OCI-LY1 (cell line): ENCODE data around the gene ASPA.
"Not testable (repeated sequence)": the region's sequence is repeated elsewhere in the genome, so short reads cannot be mapped to it uniquely, and the experiment has no call there.

Experiments used
- H2AFZ ChIP-seq: fragments of 200-600 bp; sonication (generic), shearing (Covaris generic); 2 replicates; pipeline ENCODE4 v1.6.0; 2014; ENCODE audit warnings: antibody characterized with exemption, mild to moderate bottlenecking, low read length
- H3F3A ChIP-seq: fragments of 200-600 bp; sonication (generic), shearing (Covaris generic); 2 replicates; pipeline ENCODE4 v1.6.0; 2014; ENCODE audit warnings: mild to moderate bottlenecking, antibody characterized with exemption, low read length, moderate library complexity; ENCODE audit not compliant: insufficient read depth
- H3K27ac ChIP-seq: fragments of 200-600 bp; sonication (generic); 2 replicates; pipeline ENCODE4 v1.5.1; 2014; ENCODE audit warnings: low read length, mixed run types, mild to moderate bottlenecking, low read depth; ENCODE audit not compliant: poor library complexity, severe bottlenecking
- H3K27me3 ChIP-seq: fragments of 200-600 bp; sonication (generic); 2 replicates; pipeline ENCODE4 v1.6.0; 2014; ENCODE audit warnings: antibody characterized with exemption, mild to moderate bottlenecking, low read length, moderate library complexity; ENCODE audit not compliant: insufficient read depth
- H3K36me3 ChIP-seq: fragments of 200-600 bp; sonication (generic); 2 replicates; pipeline ENCODE4 v1.6.1; 2014; ENCODE audit warnings: mild to moderate bottlenecking, antibody characterized with exemption, low read length, moderate library complexity, mixed read lengths; ENCODE audit not compliant: insufficient read depth
- H3K4me1 ChIP-seq: fragments of 200-600 bp; sonication (generic); 2 replicates; pipeline ENCODE4 v1.5.1; 2014; ENCODE audit warnings: mild to moderate bottlenecking, low read length, moderate library complexity; ENCODE audit not compliant: insufficient read depth, severe bottlenecking
- H3K4me2 ChIP-seq: fragments of 200-600 bp; sonication (generic), shearing (Covaris generic); 2 replicates; pipeline ENCODE4 v1.6.1; 2014; ENCODE audit warnings: low read length
- H3K4me3 ChIP-seq: fragments of 200-600 bp; sonication (generic); 2 replicates; pipeline ENCODE4 v1.5.1; 2014; ENCODE audit warnings: low read length, low read depth, mild to moderate bottlenecking, mixed read lengths; ENCODE audit not compliant: poor library complexity, severe bottlenecking
- H3K79me2 ChIP-seq: fragments of 200-600 bp; shearing (Covaris generic); 2 replicates; pipeline ENCODE4 v1.6.1; 2016; ENCODE audit warnings: mixed run types, low read length, mixed read lengths; ENCODE audit not compliant: insufficient read depth
- H3K9ac ChIP-seq: fragments of 200-600 bp; sonication (generic), shearing (Covaris generic); 2 replicates; pipeline ENCODE4 v1.6.1; 2014; ENCODE audit warnings: mild to moderate bottlenecking, low read length, mixed read lengths
- H3K9me2 ChIP-seq: fragments of 200-600 bp; sonication (generic), shearing (Covaris generic); 2 replicates; pipeline ENCODE4 v1.6.1; 2014; ENCODE audit warnings: low read depth, mild to moderate bottlenecking, low read length, mixed read lengths
- H3K9me3 ChIP-seq: fragments of 200-600 bp; shearing (Covaris generic); 2 replicates; pipeline ENCODE4 v1.6.1; 2014; ENCODE audit warnings: low read length, mixed read lengths
- H4K20me1 ChIP-seq: fragments of 200-600 bp; sonication (generic), shearing (Covaris generic); 2 replicates; pipeline ENCODE4 v1.6.0; 2016; ENCODE audit warnings: mild to moderate bottlenecking, low read length; ENCODE audit not compliant: insufficient read depth
- CTCF ChIP-seq: fragments of 200-600 bp; sonication (generic), shearing (Covaris generic); IDR thresholded peaks from 2 replicates; pipeline ENCODE4 v1.5.1; 2017; ENCODE audit warnings: mild to moderate bottlenecking, antibody characterized with exemption, low read length, moderate library complexity, mixed read lengths
- EZH2 ChIP-seq: fragments of 200-600 bp; sonication (generic), shearing (Covaris generic); IDR thresholded peaks from 2 replicates; pipeline ENCODE4 v1.8.0; 2017; ENCODE audit warnings: borderline replicate concordance, mixed run types, mild to moderate bottlenecking, antibody characterized with exemption, low read length, moderate library complexity, mixed read lengths

The ASPA gene

DNA sequence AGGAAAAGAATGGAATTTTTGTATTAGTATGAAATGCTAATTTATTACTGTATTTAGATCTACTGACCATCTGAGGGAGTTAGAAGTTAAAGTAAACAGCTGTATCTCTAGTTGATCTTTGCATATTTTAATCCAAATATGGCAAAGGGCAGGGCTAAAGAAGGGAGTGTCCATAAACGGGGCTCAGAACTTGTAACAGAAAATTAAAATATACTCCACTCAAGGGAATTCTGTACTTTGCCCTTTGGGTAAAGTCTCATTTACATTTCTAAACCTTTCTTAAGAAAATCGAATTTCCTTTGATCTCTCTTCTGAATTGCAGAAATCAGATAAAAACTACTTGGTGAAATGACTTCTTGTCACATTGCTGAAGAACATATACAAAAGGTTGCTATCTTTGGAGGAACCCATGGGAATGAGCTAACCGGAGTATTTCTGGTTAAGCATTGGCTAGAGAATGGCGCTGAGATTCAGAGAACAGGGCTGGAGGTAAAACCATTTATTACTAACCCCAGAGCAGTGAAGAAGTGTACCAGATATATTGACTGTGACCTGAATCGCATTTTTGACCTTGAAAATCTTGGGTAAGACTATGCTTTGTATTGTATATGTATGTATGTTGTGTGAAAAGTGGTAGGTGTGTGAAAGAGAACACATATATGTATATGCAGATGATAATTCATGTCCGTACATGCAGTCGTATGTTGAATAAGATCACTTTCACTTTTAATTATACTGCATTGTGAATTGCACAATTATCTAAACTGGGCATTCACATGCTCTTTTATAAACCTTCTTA is at the start of gene ASPA:
TSS of gene ASPA (plus strand) at position 186 of the 799 bp plus-strand sequence. CDS start at position 349, 163 bp downstream.
- H4K20me1 ChIP-seq: no peaks in the 10 kb centered on the region
- no peaks in the 10 kb centered on the region for H3F3A ChIP-seq
- H3K9me3 ChIP-seq: no peaks in the 10 kb centered on the region
- no peaks in the 10 kb centered on the region for H3K27me3 ChIP-seq
- no peak within 1 kb of the TSS for H2AFZ ChIP-seq
- no peak within 1 kb of the TSS for H3K9ac ChIP-seq
- no peak within 1 kb of the TSS for H3K4me3 ChIP-seq
- no peak within 1 kb of the TSS for H3K4me2 ChIP-seq
- H3K9me2 ChIP-seq: no peaks in the 10 kb centered on the region
- TF ChIP-seq CTCF: no peak
- no peak for TF ChIP-seq EZH2
- no peaks in the 10 kb centered on the region for H3K79me2 ChIP-seq
- H3K36me3 ChIP-seq: no peaks in the 10 kb centered on the region
- H3K4me1 ChIP-seq: no peaks in the 10 kb centered on the region
- H3K27ac ChIP-seq: no peak within 1 kb of the TSS

- H3K4me2 ChIP-seq, H4K20me1 ChIP-seq, H3K36me3 ChIP-seq, H3K9ac ChIP-seq, H3K27me3 ChIP-seq, H2AFZ ChIP-seq, H3K4me3 ChIP-seq, H3K27ac ChIP-seq, H3K4me1 ChIP-seq, H3K79me2 ChIP-seq, H3K9me2 ChIP-seq, H3K9me3 ChIP-seq, H3F3A ChIP-seq: not testable (repeated sequence)
Observed at GRCh38 chr17:3433215-3433614, 42.6 kb upstream of the ASPA start.

GRCh38 chr17:3433741-3434140 is 42.1 kb upstream of the ASPA start, which contains the start of gene OR1E2:
TSS of gene OR1E2 (minus strand) at chr17:3433841. CDS start at chr17:3433841, 0 bp downstream.
- TF ChIP-seq CTCF (no peak), EZH2 (no peak)

More at GRCh38 chr17:3433741-3434140, 42.1 kb upstream of the ASPA start, which contains the start of gene OR1E2:
- no peaks in the 10 kb centered on the region for H4K20me1 ChIP-seq
- no peaks in the 10 kb centered on the region; the same call in 1 of the 2 replicates for H3K9me3 ChIP-seq
- no peaks in the 10 kb centered on the region for H3F3A ChIP-seq
- no peak within 1 kb of the TSS for H2AFZ ChIP-seq
- no peaks in the 10 kb centered on the region for H3K4me1 ChIP-seq
- no peak within 1 kb of the TSS for H3K4me3 ChIP-seq
- no peaks in the 10 kb centered on the region for H3K9me2 ChIP-seq
- no peak within 1 kb of the TSS for H3K4me2 ChIP-seq
- H3K27ac ChIP-seq: no peak within 1 kb of the TSS
- no peak within 1 kb of the TSS for H3K9ac ChIP-seq
- H3K79me2 ChIP-seq: no peaks in the 10 kb centered on the region
- no peaks in the 10 kb centered on the region for H3K36me3 ChIP-seq
- peaks cover 4% of the 10 kb centered on the region; the same call in 1 of the 2 replicates for H3K27me3 ChIP-seq
